ENCODE data around the gene PARD3.

- no peak for TF ChIP-seq POLR2A (IDR thresholded peaks at IDR 0.05)
- TF ChIP-seq, protein P1, sequence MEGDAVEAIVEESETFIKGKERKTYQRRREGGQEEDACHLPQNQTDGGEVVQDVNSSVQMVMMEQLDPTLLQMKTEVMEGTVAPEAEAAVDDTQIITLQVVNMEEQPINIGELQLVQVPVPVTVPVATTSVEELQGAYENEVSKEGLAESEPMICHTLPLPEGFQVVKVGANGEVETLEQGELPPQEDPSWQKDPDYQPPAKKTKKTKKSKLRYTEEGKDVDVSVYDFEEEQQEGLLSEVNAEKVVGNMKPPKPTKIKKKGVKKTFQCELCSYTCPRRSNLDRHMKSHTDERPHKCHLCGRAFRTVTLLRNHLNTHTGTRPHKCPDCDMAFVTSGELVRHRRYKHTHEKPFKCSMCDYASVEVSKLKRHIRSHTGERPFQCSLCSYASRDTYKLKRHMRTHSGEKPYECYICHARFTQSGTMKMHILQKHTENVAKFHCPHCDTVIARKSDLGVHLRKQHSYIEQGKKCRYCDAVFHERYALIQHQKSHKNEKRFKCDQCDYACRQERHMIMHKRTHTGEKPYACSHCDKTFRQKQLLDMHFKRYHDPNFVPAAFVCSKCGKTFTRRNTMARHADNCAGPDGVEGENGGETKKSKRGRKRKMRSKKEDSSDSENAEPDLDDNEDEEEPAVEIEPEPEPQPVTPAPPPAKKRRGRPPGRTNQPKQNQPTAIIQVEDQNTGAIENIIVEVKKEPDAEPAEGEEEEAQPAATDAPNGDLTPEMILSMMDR (IDR thresholded peaks at IDR 0.05) = no peak
Measured at GRCh38 chr10:34094961-34095360, 720.1 kb downstream of the PARD3 start.
